ENCODE data around the gene KCNK10.

KCNK10 gene

DNA sequence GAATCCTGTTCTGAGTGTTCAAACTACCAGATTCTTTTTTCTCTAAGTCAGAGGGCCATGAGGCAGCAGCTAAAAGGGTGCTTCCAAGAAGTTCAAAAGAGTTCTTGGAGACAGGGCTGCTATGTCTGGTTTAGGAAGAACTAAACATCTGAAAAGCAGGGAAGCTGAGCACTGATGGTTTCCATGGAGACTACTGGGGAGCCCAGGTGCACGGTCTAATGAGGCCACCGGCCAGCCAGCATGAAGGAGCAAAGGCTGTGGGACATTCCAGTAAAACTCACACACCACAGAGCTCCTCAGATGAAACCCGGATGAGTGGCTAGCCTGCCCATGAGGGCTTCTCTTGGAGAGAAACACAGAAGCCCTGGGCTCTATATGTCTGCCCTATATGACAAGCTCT, 97.3 kb downstream of the KCNK10 start:
- no peak for DNase-seq (ENCODE audit: low spot score)

DNA sequence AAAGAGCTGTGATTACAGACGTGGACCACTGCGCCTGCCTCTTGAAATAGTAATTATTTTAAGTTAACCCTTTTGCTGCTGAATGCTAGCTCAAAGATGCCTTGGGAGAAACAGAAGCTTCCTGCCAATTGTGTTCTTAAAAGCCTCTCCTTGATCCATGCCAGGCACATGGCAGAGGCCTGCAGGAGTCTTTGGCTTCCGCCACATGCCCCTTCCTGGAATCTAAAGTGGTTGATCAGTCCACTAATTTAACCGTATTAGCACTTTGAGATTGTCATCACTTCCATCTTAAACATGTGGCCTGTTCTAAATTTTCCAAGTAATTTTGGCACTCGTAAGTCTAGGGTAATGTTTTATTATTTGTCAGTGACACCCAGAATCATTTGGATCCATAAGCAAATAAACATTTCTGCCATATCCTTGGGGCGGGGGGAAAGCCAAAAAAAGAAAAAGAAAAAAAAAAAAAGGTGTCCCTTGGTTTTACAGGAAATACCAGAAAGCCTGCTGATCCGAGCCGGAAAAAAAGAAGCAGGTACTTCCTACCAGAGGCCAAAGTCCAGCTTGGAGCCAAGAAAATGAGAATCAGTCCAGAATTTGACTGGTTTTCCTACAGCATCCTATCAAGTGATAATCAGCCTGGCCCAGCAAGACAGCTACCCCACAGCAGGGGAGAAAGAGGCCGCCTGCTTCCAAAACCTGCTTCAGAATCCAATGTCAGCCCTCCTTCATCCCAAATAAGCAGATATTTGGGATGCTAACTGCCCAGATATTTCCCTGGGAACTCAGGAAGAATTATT, 104.8 kb downstream of the KCNK10 start:
- DNase-seq (ENCODE audit: low spot score), result no peak

DNA sequence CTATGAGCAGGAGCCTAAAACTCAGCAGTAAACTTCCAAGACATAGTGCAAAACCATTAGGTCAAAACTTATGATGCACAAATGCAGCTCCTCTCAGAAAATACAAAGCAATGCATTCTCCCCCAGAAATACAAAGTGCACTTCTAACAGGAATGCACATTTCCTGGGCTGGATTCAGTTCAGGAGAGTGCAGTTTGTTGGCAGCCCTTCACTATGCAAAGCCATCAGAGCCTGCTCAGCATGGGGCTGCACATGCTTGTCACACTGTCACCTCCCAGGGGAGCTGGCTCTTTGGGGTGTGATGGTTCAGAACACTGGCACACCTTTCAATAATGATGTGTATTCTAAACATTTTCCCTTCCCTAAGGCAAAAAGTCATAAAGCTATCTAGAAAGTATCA, 110.4 kb downstream of the KCNK10 start:
- DNase-seq (ENCODE audit: low spot score), result no peak

DNA sequence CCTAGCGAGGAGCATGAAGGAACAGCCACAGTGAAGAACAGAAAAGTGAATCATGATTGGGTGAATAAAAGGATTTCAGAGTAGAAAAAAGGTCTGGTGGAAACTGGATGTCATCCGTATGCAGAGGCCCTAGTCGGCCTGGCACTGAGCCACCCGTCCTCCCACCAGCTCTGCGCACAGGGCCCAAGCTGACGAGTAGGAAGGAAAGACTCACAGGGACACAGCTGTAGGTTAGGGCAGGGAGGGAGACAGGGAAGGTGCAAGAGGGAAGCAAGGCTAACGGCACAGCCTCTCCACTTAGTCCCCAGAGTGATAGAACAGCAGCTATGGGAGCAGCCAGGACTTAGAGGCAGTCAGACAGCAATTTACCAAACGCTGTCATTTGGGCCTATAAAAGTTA, 112.6 kb downstream of the KCNK10 start:
- no peak for DNase-seq (ENCODE audit: low spot score)

DNA sequence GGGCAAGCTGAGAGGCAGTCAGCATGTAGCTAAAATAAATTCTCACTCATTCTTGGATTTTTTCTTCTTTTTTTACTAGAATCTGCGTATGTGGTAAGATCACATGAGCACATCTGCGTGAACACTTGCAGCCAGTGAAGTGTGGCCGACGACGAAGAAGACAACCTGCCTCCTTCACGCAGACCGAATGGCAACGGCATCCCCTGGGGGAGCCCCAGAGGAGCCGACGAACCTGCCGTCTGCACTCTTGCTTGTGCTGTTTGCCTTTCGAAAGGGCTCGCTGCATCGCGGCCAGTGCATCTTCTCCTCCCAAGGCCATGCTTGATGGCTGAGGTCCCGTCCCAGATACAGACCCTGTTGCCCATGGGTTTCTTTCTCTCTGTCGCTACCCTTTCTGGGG, 113.8 kb downstream of the KCNK10 start:
- DNase-seq (ENCODE audit: low spot score), result no peak

DNA sequence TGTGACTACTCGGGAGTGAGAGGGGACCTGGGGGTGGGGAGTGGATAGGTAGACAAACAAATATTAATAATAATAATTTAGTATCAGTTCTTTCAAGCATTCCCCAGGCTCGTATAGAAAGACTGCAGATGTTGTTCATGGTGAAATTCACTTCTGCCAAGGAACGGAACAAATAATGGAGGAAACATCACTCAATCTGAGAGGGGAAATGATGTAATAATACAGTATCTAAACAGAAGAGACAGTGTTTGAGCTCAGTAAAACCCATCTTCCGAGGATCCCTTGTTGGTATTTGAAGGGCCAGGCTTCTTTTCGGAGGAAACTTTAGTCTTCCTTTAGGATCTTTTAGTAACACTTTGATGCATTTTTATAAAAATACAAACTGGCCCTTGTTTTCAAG, 114.2 kb downstream of the KCNK10 start:
- DNase-seq (ENCODE audit: low spot score), result no peak

DNA sequence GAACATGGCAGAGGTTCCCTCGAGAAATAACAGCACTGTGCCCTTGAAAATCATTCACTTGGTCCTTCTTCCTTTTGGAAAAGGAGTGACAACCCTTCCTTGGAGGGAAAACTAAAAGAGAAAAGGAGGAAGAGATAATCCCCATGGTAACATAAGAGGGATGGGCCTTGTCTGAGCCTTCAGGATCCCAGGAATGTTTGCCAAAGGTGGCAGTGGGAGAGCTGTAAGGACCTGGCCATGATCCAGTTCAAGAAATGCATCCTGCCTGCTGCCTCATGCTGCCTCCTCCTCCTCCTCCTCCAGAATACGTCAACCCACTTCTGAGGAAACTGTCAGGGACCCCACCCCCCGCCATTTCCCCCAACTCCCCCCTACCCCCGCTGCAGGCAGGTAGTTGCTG, 118.8 kb downstream of the KCNK10 start:
- no peak for DNase-seq (ENCODE audit: low spot score)

DNA sequence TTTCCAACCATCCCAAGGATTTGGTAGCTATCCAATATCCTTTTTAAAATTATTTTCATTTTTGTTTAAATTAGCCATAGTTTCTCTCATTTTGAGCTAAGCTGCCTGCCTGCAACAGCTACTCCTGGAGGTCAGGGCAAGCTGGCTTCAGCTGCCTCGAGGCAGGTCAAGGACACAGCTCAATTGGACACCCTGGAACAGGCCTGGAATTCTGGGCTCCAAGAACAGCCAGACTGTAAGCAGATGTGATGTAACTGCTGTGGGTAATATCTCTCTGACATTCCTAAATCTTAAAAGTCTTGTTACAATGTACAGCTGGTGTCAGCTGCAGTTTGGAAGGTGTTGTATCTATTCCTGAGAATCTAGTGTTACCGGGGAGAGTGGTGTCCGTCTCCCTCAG, 119.8 kb downstream of the KCNK10 start:
- no peak for DNase-seq (ENCODE audit: low spot score)

DNA sequence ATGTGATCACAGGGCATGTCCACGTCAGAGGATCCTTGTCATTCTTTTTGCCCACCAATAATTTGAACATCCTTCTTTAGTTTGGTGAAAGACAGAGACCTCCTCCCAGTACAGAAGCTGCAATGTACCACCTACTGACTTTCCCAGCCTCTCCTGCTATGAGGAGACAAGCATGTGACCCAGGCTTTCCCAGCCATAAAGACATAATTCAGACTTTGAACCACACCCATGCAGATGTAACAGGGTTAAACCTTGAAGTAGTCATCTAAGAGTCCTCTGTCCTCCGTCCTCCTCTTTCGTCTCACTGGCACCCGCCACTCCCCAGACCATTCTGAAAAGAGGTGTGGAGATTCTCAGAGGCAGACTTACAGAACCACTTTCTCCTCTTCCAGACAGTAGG, 120.8 kb downstream of the KCNK10 start:
- DNase-seq (ENCODE audit: low spot score), result no peak

DNA sequence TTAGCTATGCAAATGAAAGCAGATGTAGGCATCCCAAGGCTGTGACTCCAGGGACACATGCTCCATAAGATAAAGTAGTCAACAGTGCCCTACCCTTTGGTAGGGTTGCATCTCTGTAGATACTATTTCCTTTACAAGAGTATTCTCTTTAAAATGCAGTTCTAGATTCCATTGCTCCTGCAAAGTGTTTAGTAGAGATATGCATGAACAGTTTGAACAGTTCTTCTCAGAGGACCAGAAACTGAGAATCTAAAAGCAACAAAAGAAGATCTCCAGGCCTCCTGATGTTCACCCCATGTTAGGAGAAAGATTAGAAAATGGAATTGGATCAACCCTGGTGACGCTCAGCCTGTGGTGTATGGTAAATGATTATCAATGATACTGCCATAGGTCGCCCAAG, 121.2 kb downstream of the KCNK10 start:
- no peak for DNase-seq (ENCODE audit: low spot score)

DNA sequence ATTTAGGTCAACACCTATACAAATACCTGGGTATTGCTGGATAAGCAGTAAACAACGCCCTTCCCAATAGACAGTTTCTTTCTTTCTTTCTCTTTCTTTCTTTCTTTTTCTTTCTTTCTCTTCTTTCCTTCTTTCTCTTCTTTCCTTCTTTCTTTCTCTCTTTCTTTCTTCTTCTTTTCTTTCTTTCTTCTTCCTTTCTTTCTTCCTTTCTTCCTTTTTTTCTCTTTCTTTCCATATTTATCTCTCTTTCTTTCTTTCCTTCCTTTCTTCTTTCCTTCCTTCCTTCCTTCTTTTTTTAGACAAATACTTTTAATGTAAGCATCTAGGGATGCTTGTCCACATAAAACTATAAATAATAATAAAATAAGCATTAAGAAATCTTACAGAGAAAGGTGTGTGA, 123.2 kb downstream of the KCNK10 start:
- DNase-seq (ENCODE audit: low spot score), result no peak

DNA sequence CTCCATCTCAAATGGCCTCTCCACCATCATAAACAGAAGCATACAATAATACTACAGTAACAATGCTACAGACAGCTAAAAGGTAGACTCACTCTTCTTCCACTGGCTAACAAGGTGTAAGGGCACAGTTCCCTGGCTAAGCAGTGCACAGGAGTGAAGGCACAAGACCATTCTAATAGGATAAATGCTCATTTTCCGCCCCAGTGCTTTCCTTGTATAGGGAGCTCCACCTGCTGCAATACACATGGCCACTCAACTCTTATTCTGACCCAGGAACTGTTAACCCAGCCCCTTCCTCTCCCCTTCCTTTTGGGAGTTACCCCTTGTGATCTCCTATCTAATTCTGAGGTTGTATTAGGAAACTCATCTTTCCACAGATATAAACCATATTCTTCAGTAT, 124.6 kb downstream of the KCNK10 start:
- no peak for DNase-seq (ENCODE audit: low spot score)

DNA sequence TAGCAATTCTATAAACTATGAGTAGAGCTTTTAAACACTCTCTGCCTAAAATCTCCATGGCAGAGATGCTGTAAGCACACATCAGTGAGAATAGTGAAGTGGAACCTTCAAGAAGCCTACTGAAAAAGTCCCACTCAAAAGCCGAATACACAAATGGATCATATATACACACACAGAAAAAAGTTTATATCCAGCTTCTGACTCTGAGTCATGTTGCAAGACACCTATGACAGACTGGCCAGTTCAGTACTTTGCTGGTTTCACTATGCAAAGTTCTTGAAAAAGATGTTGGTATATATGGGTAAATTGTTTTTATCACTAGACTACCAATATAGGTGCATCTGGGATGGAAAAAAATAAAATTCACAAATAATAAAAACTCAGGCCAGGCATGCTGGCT, 126.1 kb downstream of the KCNK10 start:
- DNase-seq (ENCODE audit: low spot score), result no peak

DNA sequence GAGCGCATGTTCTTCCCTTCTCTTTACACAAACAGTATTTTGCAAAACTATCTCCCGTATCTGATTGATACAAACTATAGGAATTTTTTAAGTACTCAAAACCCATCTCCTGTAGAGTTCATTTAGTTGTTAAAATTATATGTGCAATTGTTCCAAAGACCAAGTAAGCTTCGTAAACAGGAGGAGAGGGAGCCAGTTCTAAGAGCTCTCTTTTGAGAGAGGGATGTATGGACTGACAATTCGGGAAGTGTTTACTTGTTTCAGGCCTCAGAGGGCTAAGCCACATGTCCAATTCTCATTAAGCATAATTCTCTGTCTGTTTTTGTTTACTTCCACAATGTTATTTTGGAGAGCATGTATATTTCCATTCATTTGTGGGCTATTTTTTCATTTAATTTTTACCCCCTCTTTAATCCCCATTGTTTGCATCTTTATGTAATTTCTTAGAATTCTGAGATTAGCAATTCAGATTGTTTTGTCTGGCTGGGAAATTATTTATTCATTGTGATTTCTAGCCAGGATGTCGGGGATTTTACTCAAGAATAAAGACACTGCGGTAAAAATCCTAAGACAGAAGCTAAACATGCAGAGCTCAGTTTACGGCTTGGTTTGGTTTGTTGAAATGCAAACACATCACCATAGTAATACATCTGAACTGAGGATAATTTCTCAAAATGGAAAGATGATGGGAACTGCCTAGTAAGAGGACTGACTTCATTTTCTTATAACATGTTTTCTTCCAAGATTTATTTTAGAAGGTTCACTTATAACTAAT, 126.8 kb downstream of the KCNK10 start:
- DNase-seq (ENCODE audit: low spot score), result no peak

DNA sequence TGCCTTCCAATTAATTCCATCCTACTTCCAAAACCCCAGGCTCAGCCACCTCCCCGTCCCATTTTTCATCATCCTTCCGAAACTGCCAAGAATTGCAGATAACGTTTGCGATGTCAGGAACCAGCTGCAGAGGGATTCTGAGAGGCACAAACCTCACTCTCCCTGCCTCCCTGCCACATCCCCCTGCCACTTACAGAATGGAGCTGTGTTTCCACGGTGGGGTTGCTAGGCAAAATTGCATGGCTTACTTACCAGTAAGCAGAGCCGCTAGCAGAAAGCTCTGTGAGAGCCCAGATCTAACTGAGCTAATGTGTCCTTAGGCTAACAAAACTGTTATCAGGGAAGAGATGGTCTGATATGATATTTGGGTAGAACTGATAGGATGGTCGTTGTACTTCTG, 127.4 kb downstream of the KCNK10 start:
- DNase-seq (ENCODE audit: low spot score), result no peak

DNA sequence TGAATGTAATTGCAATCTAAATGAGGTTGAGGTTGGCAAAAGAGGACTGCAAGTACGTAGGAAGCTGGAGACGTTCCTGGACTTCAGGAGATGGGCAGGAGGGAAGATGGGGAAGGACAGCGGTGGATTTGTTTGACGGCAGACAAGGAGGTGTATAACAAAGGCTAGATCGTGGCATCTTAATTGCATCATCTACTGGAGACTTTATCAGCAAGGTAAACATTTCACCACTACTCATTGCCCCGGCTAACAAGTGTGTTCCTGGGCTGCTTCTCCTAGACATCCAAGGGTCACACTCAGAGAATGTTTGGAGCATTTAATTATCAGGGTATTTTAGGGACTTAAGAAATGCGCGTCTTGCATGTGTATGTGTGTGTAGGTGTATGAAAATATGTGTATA, 128.5 kb downstream of the KCNK10 start:
- DNase-seq (ENCODE audit: low spot score), result no peak

DNA sequence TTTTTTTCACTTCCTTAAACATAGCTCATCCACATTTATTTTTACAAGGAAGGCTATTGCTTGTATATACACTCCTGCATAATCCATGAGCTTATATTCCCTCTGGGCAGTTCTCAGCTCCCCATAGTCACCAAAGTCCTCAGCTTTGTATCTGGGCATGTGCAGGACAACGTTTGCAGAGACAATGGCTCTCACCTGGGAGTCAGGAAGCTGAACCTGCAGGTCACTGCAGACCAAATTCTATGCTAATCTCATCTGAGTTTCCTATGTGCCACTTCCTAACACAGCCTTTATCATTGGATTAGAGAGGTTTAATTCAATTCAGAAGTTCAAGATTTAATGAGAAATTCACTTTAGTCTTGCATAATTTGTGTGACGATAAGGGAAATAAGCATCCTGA, 131.5 kb downstream of the KCNK10 start:
- no peak for DNase-seq (ENCODE audit: low spot score)

DNA sequence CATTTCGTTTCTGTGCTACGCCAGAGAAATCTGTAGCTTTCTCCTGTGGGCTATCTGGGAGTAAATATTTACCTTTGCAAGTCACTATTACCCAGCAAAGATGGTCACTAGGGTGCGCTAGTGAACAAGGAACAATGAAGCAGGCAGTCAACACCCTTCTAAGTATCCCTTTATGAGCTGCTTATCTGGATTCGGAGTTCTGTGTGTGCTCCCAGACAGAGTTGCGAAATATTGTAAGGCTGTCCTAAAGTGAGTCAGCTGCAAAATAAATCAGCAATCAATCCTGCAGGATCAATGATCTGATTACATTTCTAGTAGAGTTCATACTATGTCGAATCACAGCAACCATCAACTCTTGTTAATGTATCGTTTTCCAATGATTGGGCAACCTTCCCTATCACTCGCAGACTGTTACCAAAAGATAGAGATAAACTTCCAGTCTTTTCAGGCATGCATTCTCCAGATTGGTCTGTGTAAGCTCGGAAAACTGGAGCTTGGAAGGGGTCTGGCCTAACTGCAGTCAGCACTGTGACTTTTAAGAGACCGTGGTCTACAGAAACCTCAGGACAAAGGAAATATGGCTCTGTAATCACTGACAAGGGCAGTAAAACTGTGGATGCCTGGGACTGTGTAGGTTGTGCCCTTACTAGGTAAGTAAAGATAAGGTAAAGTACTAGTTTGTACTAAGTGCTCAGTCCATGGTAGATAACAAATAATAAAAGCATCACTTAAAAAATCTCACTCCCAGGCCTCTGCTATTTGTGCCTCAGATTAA, 133.5 kb downstream of the KCNK10 start:
- DNase-seq (ENCODE audit: low spot score), result peak; percentile 77

DNA sequence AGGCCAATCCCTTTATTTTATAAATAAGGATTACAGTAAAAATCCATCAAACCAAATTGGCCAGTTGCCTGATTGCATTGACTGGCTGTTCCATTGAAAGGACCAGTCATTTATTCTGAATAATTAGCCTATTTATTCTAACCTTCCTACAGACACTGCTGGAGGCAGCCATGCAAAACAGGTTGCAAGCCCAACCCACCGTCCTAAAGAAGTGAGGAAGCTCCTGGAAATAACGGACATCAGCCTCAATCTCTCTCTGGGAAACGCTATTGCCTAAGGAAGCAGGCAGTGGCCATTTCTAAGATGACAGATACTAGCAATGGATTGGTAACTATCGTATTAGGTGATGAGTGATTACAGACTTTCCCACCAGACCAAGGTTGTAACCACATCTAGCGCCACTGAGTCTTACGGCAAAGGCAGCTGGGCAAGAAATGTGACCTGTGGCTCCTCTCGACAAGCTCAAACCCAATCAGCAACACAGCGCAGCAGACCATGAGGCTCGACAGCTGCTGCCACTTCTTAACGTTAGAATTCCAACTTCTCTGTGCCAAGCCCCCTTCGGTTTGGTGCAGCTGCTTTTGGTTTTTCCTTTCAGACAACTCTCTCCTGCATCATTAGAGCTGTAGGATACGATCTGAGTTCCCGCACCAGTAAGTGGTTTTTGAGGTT, 134.2 kb downstream of the KCNK10 start:
- no peak for DNase-seq (ENCODE audit: low spot score)

DNA sequence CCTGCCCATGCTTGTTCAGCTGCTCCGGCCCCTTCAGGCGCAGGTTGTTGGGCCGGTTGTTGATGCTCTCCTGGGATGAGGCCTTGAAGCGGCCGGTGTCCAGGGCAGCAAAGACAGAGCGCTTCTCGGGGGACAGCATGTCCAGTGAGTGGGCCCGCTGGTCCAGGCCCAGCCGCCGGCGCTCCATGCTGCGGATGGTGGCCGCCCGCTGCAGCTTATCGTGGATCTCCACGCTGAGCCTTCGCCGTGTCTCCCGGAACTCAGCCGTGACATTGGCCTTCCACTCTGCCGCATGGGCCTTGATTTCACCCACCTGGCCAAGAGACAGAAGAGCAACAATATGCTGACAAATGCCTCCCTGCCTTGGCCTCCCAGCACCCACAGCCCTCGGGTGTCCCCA, 137.2 kb downstream of the KCNK10 start:
- DNase-seq (ENCODE audit: low spot score), result no peak

DNA sequence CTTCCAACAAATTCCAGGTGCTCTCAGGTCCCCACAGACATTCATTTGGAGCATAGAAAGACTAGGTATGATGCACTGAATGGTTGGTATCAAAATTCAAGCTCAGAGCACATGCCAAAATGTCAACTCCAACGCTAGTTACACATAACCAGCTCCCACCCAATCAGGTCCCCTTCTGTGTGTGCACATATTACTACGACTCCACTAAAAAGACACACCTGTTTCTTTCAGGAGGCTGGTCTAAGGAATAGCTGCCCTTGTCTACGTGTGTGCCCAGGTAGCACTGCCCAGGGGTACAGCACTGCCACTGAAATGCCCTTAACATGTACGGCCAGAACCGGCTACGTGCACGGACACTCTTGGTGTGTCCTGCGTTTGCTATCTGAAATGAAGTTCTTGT, 138.1 kb downstream of the KCNK10 start:
- no peak for DNase-seq (ENCODE audit: low spot score)

DNA sequence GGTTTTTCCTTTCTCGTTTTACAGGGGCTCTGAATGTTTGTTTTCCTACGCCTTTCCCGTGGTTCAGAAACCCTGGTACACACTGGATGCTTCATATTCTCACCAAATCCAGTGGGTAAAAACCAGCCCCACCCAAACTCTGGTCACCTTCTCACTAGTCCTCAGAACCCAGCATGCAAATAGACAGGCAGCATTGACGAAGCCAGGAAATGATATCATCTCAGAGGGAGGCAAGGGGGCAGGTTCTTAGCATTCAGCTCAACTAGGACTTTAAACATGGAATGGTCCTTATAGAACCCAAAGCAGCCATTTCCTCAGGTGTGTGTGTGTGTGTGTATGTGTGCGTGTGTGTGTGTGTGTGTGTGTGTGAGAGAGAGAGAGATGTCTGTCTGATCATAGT, 142.0 kb downstream of the KCNK10 start:
- no peak for DNase-seq (ENCODE audit: low spot score)
